ENCODE measurements around the gene POLR1G.

- TF ChIP-seq TAF1 (IDR thresholded peaks at IDR 0.05; ENCODE audit: borderline replicate concordance, low read depth, low read length) = no peak
- no peak for TF ChIP-seq POLR2AphosphoS5 (IDR thresholded peaks at IDR 0.05; ENCODE audit: low read depth, low read length)
Observed at GRCh38 chr19:45448425-45448756, 41.9 kb downstream of the POLR1G start.
